GM18909 (cell line): ENCODE data around the gene CFAP45.
"Not testable (repeated sequence)": the region's sequence is repeated elsewhere in the genome, so short reads cannot be mapped to it uniquely, and the experiment has no call there.

Experiments used
- ATAC-seq: cut with Tn5 transposase; IDR thresholded peaks from one replicate; pipeline ENCODE4 v1.9.1; 2021; ENCODE audit warnings: mild to moderate bottlenecking; ENCODE audit not compliant: unreplicated experiment, poor library complexity

The CFAP45 gene

GRCh38 chr1:159908031-159908940 lies 8.3 kb upstream of the CFAP45 start:
- no peak for ATAC-seq

GRCh38 chr1:159906960-159907359 lies 7.0 kb upstream of the CFAP45 start:
- ATAC-seq: no peak

GRCh38 chr1:159904036-159904435 lies 4.1 kb upstream of the CFAP45 start:
- ATAC-seq: not testable (repeated sequence)

GRCh38 chr1:159902541-159902940 lies 2.6 kb upstream of the CFAP45 start:
- ATAC-seq: no peak

DNA sequence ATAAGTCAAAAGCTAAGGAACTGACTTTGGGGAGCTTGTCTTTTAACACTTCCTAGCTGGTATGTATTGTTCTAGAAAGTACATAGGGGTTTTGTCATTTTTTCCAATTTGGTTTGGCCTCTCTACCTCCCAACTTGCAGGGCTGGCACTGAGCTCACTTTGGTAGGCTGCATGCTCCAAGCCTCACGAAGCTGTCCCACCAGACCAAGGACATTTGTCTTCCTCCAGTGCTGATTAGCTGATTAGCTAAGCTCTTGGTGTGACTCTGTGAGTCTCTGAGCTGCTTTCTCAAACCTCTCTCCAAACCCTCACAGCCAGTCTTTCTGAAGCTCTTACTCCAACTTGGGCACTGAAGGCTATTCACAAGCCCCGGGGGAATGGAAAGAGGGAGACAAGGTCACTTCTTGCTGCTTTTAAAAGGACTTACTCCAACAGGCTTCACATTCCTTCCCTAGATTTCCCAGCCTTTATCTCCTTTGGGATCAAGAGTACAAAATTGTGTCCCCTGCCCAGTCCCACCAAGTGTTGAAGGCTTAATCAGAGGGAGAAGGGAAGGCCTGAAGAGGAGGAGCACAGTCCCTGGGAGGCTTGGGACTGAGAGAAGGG lies 893 bp upstream of the CFAP45 start:
- ATAC-seq: no peak

DNA sequence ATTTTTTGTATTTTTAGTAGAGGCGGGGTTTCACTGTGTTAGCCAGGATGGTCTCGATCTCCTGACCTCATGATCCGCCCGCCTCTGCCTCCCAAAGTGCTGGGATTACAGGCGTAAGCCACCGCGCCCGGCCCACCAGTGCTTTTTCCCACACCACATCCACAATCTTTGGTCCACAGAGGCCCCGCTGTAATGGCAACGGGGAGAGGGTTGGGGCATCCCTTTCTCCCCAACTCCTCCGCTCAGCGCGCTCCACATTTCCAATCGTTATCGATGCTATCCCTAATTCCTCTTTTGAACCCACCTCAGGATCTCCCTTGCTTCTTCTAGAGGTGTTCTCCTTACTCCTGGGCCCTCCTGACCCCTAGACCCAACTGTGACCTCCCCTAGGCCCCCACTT lies 331 bp downstream of the CFAP45 start:
- ATAC-seq: not testable (repeated sequence)

- ATAC-seq: no peak
Observed at GRCh38 chr1:159898527-159898926, 1.4 kb downstream of the CFAP45 start.

DNA sequence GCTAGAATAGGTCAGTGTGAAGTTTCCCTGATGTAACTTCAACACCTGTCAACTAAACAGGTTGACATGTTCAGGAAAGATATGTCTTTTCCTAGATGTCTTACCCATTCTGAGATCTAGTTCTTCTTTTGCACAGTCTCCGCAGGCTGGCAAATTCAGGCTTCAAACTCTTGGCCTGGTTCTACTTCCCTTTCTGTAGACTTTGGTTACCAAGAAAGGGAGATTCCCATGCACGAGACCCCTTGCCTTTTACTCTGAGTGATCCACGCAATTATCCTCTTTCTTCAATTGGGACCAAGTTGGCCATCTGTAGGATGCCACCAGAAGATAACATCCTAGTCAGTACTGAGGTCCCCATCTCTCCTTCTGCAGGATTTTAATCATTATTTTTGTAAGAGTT lies 2.0 kb downstream of the CFAP45 start:
- no peak for ATAC-seq

DNA sequence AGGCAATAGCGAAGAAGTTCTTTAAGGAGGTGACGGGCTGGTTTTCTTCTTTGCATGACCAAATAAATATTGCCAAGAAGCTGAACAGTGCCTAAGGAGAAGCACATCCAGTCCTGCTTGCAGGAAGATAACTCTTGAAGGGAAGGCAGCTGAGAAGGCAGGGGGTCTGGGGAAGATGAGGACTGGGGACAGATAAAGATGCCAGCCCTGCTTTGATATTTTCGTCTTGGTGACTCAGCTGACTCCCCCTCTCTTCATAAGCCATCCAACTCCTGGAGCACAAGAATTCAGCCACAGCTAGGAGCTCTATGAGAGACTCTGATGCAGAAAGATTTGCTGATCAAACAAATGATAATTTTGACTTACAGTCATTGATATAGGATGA lies 3.4 kb downstream of the CFAP45 start:
- no peak for ATAC-seq

DNA sequence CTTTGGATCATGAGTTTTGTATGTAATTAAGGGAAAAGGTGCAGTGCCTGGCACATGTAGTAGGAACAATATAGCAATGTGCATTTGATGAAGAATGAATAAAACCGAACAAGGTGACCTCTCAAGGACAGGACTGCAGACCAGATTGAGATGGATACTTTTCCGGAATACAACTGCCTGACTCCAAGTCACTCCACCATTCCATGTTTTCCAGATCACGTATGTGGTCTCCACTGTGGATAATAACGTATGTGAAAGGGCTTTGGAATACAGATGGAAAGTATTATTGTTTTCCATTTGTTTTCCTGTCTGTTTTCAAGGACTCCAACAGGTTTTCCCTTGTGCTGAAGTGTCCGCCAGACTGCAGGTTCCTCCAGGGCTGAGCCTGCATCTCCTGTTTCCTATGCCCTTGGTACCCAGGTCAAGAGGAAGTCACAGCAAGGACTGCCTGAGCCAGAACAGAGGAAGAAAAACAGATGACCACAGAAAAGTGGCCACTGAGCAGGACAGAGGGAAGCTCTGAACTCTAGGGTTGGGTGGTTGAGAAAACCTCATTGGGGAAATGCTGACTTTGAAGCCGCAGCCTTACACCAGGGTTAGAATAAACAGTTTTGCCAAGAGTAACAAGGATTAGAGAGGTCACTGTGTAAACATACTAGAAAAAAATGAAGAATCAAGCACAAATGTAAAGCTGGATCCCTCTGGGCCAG lies 4.0 kb downstream of the CFAP45 start:
- ATAC-seq: no peak

DNA sequence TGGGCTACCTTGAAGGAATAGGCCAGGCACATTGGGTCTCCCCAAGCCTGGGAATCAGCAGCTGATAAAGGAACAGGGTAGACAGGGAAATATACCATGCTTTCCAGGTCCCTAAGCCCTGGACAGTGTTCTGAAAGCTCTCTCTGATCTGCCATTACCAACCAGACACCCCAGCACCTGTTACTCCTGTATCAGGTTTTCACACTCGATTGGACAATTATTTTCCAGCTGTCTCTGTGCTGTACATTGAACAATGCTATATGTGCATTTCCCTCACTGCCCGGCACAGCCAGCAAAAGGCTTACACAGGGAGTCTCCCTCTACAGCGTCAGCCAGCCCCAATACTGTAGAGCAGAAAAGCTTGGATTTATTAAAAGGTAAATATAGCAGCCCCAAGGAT lies 4.7 kb downstream of the CFAP45 start:
- no peak for ATAC-seq

- no peak for ATAC-seq
Observed at GRCh38 chr1:159892944-159893343, 7.0 kb downstream of the CFAP45 start.

DNA sequence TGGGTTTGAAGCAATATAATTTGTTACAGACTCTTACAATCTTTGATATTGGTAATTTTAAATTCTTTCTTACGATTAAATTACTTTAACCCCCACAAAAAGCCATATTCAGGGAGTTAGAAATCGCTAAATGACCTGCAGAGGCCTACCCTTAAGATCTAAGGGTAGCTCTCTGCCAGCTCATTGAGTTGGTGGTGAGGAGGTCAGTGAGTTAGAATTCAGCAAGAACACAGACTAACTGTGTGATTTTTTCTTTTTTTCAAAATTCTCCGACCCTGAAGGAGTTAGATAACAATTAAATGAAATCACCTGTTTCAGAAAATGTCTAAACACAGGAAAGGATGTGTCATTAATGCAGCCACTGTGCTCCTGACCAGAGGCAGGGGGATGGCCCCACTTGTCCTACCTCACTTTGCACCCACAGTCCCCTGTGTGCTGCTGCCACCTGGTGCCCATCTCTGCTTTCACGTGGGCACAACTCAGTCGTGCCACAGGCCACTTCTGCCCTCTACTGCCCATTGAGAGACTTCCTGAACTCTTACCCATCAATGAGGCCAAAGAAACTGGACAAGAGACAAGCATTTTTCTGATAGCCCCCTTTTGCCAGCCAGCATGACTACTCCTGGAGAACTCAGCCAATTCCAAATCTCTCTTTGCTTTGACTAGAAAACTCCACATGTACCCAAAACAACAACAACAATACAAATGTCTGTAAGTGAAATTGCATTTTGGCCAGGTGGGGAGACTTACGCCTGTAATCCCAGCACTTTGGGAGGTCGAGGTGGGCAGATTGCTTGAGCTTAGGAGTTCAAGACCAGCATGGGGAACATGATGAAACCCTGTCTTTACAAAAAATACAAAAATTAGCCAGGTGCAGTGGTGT lies 8.4 kb downstream of the CFAP45 start:
- ATAC-seq: peak; percentile 81

- ATAC-seq: no peak
Observed at GRCh38 chr1:159890390-159890789, 9.6 kb downstream of the CFAP45 start.

DNA sequence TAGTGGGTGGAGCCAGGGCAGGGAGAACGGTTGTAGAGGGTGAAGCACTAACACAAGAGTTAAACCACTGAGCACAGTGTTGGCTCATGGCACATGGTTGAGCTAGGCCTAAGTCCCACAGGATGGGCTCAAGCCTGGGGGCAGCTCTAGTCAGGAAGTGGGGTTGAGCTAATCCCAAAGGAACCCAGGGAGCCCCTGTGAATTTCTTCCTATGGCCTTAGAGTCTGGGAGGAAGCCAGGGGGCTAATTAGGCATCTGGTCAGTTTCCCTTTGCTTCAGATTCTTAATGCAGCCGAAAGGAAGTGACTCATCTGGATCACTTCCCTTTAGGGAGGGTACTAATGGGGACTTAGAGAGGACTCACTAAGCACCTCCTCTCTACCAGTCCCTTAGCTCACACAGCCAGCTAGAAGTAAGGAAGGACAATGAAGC lies 10.1 kb downstream of the CFAP45 start:
- ATAC-seq: peak; percentile 93

DNA sequence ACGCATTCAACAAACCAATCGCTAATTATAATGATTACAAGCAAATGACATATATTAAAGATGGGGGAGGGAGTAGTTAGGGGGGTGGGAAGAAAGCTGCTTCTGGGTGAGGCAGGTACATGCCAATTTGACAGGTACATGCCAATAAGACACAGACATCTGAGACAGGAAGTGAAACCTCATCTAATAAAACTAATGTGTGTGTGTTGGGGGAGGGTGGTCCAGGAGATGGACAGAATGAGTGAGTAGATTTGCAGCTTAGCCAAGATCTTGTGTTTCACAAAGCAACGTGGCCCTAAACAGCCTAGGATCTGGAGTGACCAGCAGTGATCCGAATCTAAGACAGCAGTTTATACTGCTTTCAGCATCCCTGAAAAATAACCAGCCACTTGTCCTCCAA lies 10.8 kb downstream of the CFAP45 start:
- peak; percentile 30 for ATAC-seq

GRCh38 chr1:159884296-159884695 lies 15.7 kb downstream of the CFAP45 start:
- no peak for ATAC-seq

- ATAC-seq: no peak
Observed at GRCh38 chr1:159883134-159883533, 16.8 kb downstream of the CFAP45 start.

DNA sequence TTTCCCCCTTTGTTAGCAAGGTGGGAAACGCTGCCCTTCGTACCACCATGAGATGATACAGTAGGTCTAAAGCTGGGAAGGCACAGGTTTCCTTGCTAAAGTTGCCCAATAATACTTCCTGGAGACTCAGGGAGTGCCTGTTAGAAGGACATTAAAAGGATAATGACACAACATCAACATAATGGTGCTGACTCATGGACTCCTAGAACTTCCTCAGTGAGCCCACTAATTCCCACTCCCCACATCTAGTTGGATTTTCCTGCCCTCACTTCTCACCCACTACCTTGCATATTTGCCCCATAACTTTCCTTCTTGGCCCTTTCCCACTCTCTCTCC lies 17.5 kb downstream of the CFAP45 start:
- ATAC-seq: no peak
